HepG2 (cell line): ENCODE measurements around the gene POGK. TPM values are rescaled to one million over a fixed set of nuclear protein-coding genes. Genes with fewer than 3 reads are reported as not detected.

Experiments
- AGO2 ChIP-seq: fragments of 200-400 bp; formaldehyde crosslinking; optimal IDR thresholded peaks from 2 replicates; pipeline ENCODE3; 2017; ENCODE audit warnings: mild to moderate bottlenecking, low read depth, low read length, moderate library complexity
- BRD4 ChIP-seq: sonication (generic); formaldehyde crosslinking; IDR thresholded peaks from 2 replicates; pipeline ENCODE4 v1.4.0; 2020; ENCODE audit warnings: missing genetic modification reagents
- FOSL2 ChIP-seq: sonication (generic); formaldehyde crosslinking; IDR thresholded peaks from 2 replicates; pipeline ENCODE4 v1.4.0; 2020; ENCODE audit warnings: missing genetic modification reagents
- FOXK2 ChIP-seq: fragments of 450-650 bp; IDR thresholded peaks from 2 replicates; pipeline ENCODE4 v1.6.1; 2016
- GFI1 ChIP-seq: sonication (generic); formaldehyde crosslinking; IDR thresholded peaks from 2 replicates; pipeline ENCODE4 v1.5.0; 2020; ENCODE audit warnings: missing genetic modification reagents, mild to moderate bottlenecking, borderline replicate concordance
- JUND ChIP-seq: sonication (generic); formaldehyde crosslinking; IDR thresholded peaks from 2 replicates; pipeline ENCODE4 v1.8.0; 2022; ENCODE audit warnings: mild to moderate bottlenecking, missing genetic modification reagents
- KAT8 ChIP-seq: IDR thresholded peaks from 2 replicates; pipeline ENCODE4 v1.6.1; 2016; ENCODE audit warnings: missing genetic modification reagents, missing compliant biosample characterization
- LCORL ChIP-seq, 2 experiments: fragments of 450-650 bp in 1 of 2; sonication (generic) in 1 of 2; formaldehyde crosslinking in 1 of 2; IDR thresholded peaks; 2 replicates each; pipeline versions ENCODE4 v1.5.0 to v1.6.1; 2017 to 2020; ENCODE audit warnings: antibody characterized with exemption in 1 of 2, missing genetic modification reagents in 1 of 2
- MIER2 ChIP-seq: IDR thresholded peaks from 2 replicates; pipeline ENCODE4 v1.6.1; 2016; ENCODE audit warnings: missing biosample characterization, missing genetic modification reagents
- NFE2L1 ChIP-seq: sonication (generic); formaldehyde crosslinking; IDR thresholded peaks from 2 replicates; pipeline ENCODE4 v1.4.0; 2020; ENCODE audit warnings: missing genetic modification reagents, mild to moderate bottlenecking, borderline replicate concordance
- POLR2G ChIP-seq: fragments of 200-400 bp; formaldehyde crosslinking; IDR thresholded peaks from 2 replicates; pipeline ENCODE4 v1.6.1; 2018; ENCODE audit warnings: mild to moderate bottlenecking, low read depth, low read length, moderate library complexity
- PPARG ChIP-seq: conservative IDR thresholded peaks from 2 replicates; pipeline ENCODE4 v1.6.1; 2016; ENCODE audit warnings: missing biosample characterization, missing genetic modification reagents
- RELA ChIP-seq: sonication (generic); formaldehyde crosslinking; IDR thresholded peaks from 2 replicates; pipeline ENCODE4 v1.4.0; 2020; ENCODE audit warnings: missing genetic modification reagents
- REXO4 ChIP-seq: sonication (generic); formaldehyde crosslinking; IDR thresholded peaks from 2 replicates; pipeline ENCODE4 v1.8.0; 2022; ENCODE audit warnings: missing genetic modification reagents, mild to moderate bottlenecking, borderline replicate concordance
- SMAD3 ChIP-seq: sonication (generic); formaldehyde crosslinking; IDR thresholded peaks from 2 replicates; pipeline ENCODE4 v1.4.0; 2020; ENCODE audit warnings: missing genetic modification reagents
- TARDBP ChIP-seq: sonication (generic); formaldehyde crosslinking; IDR thresholded peaks from 2 replicates; pipeline ENCODE4 v1.8.0; 2022; ENCODE audit warnings: mild to moderate bottlenecking, missing genetic modification reagents
- ZFP90 ChIP-seq: sonication (generic); formaldehyde crosslinking; IDR thresholded peaks from 2 replicates; pipeline ENCODE4 v1.8.0; 2022; ENCODE audit warnings: missing genetic modification reagents, mild to moderate bottlenecking, inconsistent platforms, borderline replicate concordance
- ZNF232 ChIP-seq: sonication (generic); formaldehyde crosslinking; IDR thresholded peaks from 2 replicates; pipeline ENCODE4 v1.4.0; 2020; ENCODE audit warnings: missing genetic modification reagents, borderline replicate concordance
- ZNF383 ChIP-seq: sonication (generic); formaldehyde crosslinking; IDR thresholded peaks from 2 replicates; pipeline ENCODE4 v1.4.0; 2020; ENCODE audit warnings: missing genetic modification reagents, mild to moderate bottlenecking, borderline replicate concordance
- ZNF629 ChIP-seq: sonication (generic); formaldehyde crosslinking; conservative IDR thresholded peaks from 2 replicates; pipeline ENCODE4 v1.5.0; 2020; ENCODE audit warnings: missing genetic modification reagents
- ZNF776 ChIP-seq: sonication (generic); formaldehyde crosslinking; IDR thresholded peaks from 2 replicates; pipeline ENCODE4 v1.4.0; 2020; ENCODE audit warnings: mild to moderate bottlenecking, missing genetic modification reagents
- polyA plus RNA-seq, 8 experiments: library from polyadenylated mRNA; depleted of rRNA in 3 of 8; stranded (reverse) in 7 of 8; unstranded in 1 of 8; fragments of >200 nt; fragmentation: Illumina TruSeq in 4 of 8; extraction: Trizol in 4 of 8; gene quantifications; 2 replicates each; pipeline versions ENCODE4 v1.2.1 to v1.2.3, GENCODE V29; 2011 to 2016; ENCODE audit warnings: low read depth in 4 of 8, missing spikeins in 1 of 8, mixed read lengths in 1 of 8; ENCODE audit not compliant: insufficient read depth in 1 of 8
- total RNA-seq, 5 experiments: library from RNA; depleted of rRNA; stranded (reverse); fragments of >200 nt; fragmentation: Illumina TruSeq; extraction: Trizol; gene quantifications; 2 replicates each; pipeline ENCODE4 v1.2.3, GENCODE V29; 2016; ENCODE audit warnings: low read depth in 1 of 5
- TF ChIP-seq, protein P1 (sequence below): sonication (generic); formaldehyde crosslinking; IDR thresholded peaks from 2 replicates; pipeline ENCODE4 v1.8.0; 2022; ENCODE audit warnings: mild to moderate bottlenecking, missing genetic modification reagents, moderate library complexity
- TF ChIP-seq, protein P2 (sequence below): sonication (generic); formaldehyde crosslinking; IDR thresholded peaks from 2 replicates; pipeline ENCODE4 v1.8.1; 2023; ENCODE audit warnings: mild to moderate bottlenecking, missing genetic modification reagents, borderline replicate concordance
- TF ChIP-seq, protein P3 (sequence below): sonication (generic); formaldehyde crosslinking; IDR thresholded peaks from 2 replicates; pipeline ENCODE4 v1.4.0; 2020; ENCODE audit warnings: mild to moderate bottlenecking, missing genetic modification reagents
- TF ChIP-seq, protein P4 (sequence below): sonication (generic); formaldehyde crosslinking; IDR thresholded peaks from 2 replicates; pipeline ENCODE4 v1.8.0; 2022; ENCODE audit warnings: mild to moderate bottlenecking, missing genetic modification reagents
- TF ChIP-seq, protein P5 (sequence below): IDR thresholded peaks from 2 replicates; pipeline ENCODE4 v1.6.1; 2016; ENCODE audit warnings: missing genetic modification reagents, missing compliant biosample characterization

POGK gene
- total and polyA plus RNA-seq, 2 of the 13 experiments (the other 11 are each of a cell fraction or from before 2014, with no cell fraction given): 4.8 to 16.2 TPM

DNA sequence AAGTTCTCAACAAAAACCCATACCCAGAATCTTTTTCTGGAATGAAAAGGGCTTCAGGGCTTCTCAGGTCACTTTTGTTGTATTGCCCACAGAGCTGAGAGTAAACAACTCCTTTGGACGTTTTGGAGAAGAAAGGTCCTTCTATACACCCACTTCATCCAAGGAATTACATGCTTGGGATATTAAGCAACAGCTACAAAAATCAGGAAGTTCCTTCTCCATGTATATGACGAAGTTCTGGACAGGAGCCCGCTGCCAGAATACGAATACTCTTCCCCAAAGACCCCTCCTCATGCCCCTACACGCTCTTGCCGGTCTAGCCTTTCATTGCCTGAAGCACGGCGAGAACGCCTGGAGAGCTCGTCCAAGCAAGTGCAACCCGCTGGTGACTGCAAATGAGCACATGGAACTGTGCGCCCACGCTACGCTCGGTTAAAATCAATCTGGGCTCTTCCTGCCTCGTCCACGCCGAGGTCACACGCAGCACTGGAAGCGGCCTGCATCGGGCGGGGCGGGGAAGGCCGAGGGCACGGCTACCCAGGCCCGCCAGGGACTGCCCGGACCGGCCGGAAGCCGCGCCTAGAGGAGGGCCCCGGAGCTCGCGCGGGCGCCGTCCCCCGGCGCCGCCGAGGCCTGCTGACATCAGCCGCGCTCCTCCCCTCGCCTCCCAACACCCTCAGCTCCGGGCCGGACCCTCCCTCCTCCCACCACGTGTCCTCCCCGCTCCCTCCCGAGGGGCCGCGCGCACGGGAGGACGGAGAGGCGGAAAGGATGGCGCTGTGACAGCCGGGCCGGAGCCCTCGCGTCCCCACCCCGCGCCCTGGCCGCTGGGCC is at the start of gene POGK (continued):
- TF ChIP-seq, protein P1, sequence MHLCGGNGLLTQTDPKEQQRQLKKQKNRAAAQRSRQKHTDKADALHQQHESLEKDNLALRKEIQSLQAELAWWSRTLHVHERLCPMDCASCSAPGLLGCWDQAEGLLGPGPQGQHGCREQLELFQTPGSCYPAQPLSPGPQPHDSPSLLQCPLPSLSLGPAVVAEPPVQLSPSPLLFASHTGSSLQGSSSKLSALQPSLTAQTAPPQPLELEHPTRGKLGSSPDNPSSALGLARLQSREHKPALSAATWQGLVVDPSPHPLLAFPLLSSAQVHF (CRISPR knock-in tag): peak; percentile 81
- TF ChIP-seq ZNF776 (CRISPR knock-in tag) (peak; percentile 69; the same call in 1 of the 2 replicates), BRD4 (CRISPR knock-in tag) (peak; percentile 80; the same call in 1 of the 2 replicates), NFE2L1 (CRISPR knock-in tag) (no peak), GFI1 (peak; percentile 84; the same call in 1 of the 2 replicates), ZNF629 (CRISPR knock-in tag) (no peak; the same call in 1 of the 2 replicates), LCORL (IDR thresholded peaks at IDR 0.05) (no peak), LCORL (CRISPR knock-in tag; IDR thresholded peaks at IDR 0.05) (no peak), KAT8 (CRISPR knock-in tag) (peak; percentile 82), POLR2G (peak; percentile 87), MIER2 (CRISPR knock-in tag) (no peak), ZFP90 (CRISPR knock-in tag) (peak; percentile 86), REXO4 (CRISPR knock-in tag) (no peak), PPARG (peak; percentile 41; the same call in 1 of the 2 replicates), SMAD3 (no peak), ZNF383 (CRISPR knock-in tag) (no peak), AGO2 (peak; percentile 45), JUND (CRISPR knock-in tag) (no peak), FOSL2 (CRISPR knock-in tag) (peak; percentile 45), FOXK2 (no peak), ZNF232 (CRISPR knock-in tag) (peak; percentile 97), TARDBP (CRISPR knock-in tag) (peak; percentile 43; the same call in 1 of the 2 replicates), RELA (CRISPR knock-in tag) (no peak)
- TF ChIP-seq, protein P2, sequence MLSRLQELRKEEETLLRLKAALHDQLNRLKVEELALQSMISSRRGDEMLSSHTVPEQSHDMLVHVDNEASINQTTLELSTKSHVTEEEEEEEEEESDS (CRISPR knock-in tag): no peak; the same call in 1 of the 2 replicates
- TF ChIP-seq, protein P3, sequence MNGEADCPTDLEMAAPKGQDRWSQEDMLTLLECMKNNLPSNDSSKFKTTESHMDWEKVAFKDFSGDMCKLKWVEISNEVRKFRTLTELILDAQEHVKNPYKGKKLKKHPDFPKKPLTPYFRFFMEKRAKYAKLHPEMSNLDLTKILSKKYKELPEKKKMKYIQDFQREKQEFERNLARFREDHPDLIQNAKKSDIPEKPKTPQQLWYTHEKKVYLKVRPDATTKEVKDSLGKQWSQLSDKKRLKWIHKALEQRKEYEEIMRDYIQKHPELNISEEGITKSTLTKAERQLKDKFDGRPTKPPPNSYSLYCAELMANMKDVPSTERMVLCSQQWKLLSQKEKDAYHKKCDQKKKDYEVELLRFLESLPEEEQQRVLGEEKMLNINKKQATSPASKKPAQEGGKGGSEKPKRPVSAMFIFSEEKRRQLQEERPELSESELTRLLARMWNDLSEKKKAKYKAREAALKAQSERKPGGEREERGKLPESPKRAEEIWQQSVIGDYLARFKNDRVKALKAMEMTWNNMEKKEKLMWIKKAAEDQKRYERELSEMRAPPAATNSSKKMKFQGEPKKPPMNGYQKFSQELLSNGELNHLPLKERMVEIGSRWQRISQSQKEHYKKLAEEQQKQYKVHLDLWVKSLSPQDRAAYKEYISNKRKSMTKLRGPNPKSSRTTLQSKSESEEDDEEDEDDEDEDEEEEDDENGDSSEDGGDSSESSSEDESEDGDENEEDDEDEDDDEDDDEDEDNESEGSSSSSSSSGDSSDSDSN: peak; percentile 99
- TF ChIP-seq, protein P4, sequence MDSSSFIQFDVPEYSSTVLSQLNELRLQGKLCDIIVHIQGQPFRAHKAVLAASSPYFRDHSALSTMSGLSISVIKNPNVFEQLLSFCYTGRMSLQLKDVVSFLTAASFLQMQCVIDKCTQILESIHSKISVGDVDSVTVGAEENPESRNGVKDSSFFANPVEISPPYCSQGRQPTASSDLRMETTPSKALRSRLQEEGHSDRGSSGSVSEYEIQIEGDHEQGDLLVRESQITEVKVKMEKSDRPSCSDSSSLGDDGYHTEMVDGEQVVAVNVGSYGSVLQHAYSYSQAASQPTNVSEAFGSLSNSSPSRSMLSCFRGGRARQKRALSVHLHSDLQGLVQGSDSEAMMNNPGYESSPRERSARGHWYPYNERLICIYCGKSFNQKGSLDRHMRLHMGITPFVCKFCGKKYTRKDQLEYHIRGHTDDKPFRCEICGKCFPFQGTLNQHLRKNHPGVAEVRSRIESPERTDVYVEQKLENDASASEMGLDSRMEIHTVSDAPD: no peak
- TF ChIP-seq, protein P5, sequence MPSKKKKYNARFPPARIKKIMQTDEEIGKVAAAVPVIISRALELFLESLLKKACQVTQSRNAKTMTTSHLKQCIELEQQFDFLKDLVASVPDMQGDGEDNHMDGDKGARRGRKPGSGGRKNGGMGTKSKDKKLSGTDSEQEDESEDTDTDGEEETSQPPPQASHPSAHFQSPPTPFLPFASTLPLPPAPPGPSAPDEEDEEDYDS (CRISPR knock-in tag): peak; percentile 27; the same call in 1 of the 2 replicates
